CD8-positive, alpha-beta memory T cell (primary cell): ENCODE measurements around the gene KLHL17. TPM values are rescaled to one million over a fixed set of nuclear protein-coding genes. Genes with fewer than 3 reads are reported as not detected.

Experiments
- CTCF ChIA-PET: fragments of 350-600 bp; sonication (Branson Sonifier 250); formaldehyde crosslinking; loops from one replicate; lab custom pipeline; 2021; ENCODE audit warnings: antibody characterized with exemption; lab: Charles Lee
- POLR2A ChIA-PET: fragments of 350-600 bp; sonication (Branson Sonifier 250); formaldehyde crosslinking; loops from one replicate; lab custom pipeline; 2021; ENCODE audit warnings: antibody characterized with exemption; lab: Charles Lee
- DNase-seq, 5 donors: peaks; one replicate each; pipeline versions ENCODE4 v3.0.0 to v3.0.0-alpha.2; 2020 to 2022; ENCODE audit warnings: mixed read lengths in 1 of 5
- H3K27ac ChIP-seq: one replicate; pipeline ENCODE4 v1.7.0; 2013; ENCODE audit warnings: low read depth, mild to moderate bottlenecking, low read length, moderate library complexity
- H3K27me3 ChIP-seq: 2 replicates; pipeline ENCODE4 v1.7.0; 2013; ENCODE audit warnings: low read length, mild to moderate bottlenecking; ENCODE audit not compliant: insufficient read depth, poor library complexity, severe bottlenecking
- H3K36me3 ChIP-seq: 2 replicates; pipeline ENCODE4 v1.7.0; 2013; ENCODE audit warnings: mild to moderate bottlenecking, low read length, moderate library complexity; ENCODE audit not compliant: insufficient read depth
- H3K4me1 ChIP-seq: 2 replicates; pipeline ENCODE4 v1.7.0; 2013; ENCODE audit warnings: mild to moderate bottlenecking, low read length, moderate library complexity; ENCODE audit not compliant: insufficient read depth
- H3K4me3 ChIP-seq: 2 replicates; pipeline ENCODE4 v1.7.0; 2013; ENCODE audit warnings: mild to moderate bottlenecking, low read length
- H3K9me3 ChIP-seq: 2 replicates; pipeline ENCODE4 v1.7.0; 2013; ENCODE audit warnings: mild to moderate bottlenecking, low read length
- H3K27ac Mint-ChIP-seq, 8 donors: one replicate each; pipeline ENCODE4 v1.8.0; 2020 to 2021; ENCODE audit warnings: mixed read lengths in 8 of 8, mild to moderate bottlenecking in 6 of 8, inconsistent platforms in 3 of 8, moderate library complexity in 3 of 8
- H3K27me3 Mint-ChIP-seq, 2 donors: one replicate each; pipeline ENCODE4 v1.8.0; 2020 to 2021; ENCODE audit warnings: mixed read lengths in 2 of 2, mild to moderate bottlenecking in 1 of 2, moderate library complexity in 1 of 2
- H3K36me3 Mint-ChIP-seq, 3 donors: one replicate each; pipeline ENCODE4 v1.8.0; 2020 to 2021; ENCODE audit warnings: mixed read lengths in 3 of 3, inconsistent platforms in 1 of 3, mild to moderate bottlenecking in 1 of 3
- H3K4me1 Mint-ChIP-seq, 3 donors: one replicate each; pipeline ENCODE4 v1.8.0; 2020 to 2021; ENCODE audit warnings: mixed read lengths in 3 of 3, inconsistent platforms in 1 of 3, mild to moderate bottlenecking in 1 of 3
- H3K4me3 Mint-ChIP-seq, 7 donors: one replicate each; pipeline ENCODE4 v1.8.0; 2020 to 2021; ENCODE audit warnings: mixed read lengths in 7 of 7, mild to moderate bottlenecking in 6 of 7, moderate library complexity in 4 of 7, inconsistent platforms in 2 of 7
- H3K9me3 Mint-ChIP-seq, 5 donors: one replicate each; pipeline ENCODE4 v1.8.0; 2020 to 2022; ENCODE audit warnings: mixed read lengths in 5 of 5, mild to moderate bottlenecking in 3 of 5, moderate library complexity in 2 of 5, inconsistent platforms in 1 of 5
- polyA plus RNA-seq: library from polyadenylated mRNA; unstranded; fragments of 300-500 nt; fragmentation: Illumina TruSeq; gene quantifications from one replicate; pipeline ENCODE4 v1.2.3, GENCODE V29; 2021
- total RNA-seq, 2 experiments: library from RNA; stranded (reverse); gene quantifications; one replicate each; pipeline ENCODE4 v1.2.3, GENCODE V29; 2021

KLHL17 gene
- total and polyA plus RNA-seq, 3 experiments from 2014 or later: 1.4 to 28.6 (median 27.6) TPM

DNA sequence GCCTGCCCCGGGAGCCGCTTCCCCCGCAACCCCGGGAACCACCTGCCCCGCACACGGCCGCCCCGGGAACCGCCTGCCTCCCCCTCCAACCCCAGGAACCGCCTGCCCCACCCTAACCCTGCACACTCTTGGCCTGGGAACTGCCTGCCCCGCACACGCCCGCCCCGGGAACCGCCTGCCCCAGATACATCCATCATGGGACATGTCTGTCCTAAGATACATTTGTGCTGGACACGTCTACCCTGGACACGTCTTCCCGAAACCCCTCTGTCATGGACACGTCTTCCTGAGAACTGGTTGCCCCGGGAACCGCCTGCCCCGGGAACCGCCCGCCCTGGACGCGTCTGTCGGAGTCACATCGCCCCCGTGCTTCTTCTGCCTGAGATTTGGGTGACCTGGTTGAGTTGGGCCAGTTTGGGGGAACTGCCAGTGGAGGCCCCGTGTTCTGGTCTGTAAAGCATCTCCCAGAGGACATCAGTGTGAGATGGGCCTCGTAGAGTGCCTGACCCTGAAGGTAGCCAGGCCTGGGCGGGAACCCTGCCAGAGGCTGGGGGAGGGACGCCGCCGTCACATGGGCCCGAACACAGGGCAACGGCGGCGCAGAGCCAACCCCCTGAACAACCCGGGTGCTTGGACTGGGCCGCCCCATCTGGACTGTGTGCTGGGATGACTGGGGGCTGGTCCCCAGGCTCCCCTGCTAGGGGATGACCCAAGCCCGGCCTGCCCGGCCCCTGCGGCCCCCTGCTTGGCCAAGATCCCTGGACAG, 17.9 kb downstream of the KLHL17 start:
- Mint-ChIP-seq H3K27ac (peak overlapping the region in 1 of 8 donors; percentile 22), H3K36me3 (no peaks in the 10 kb centered on the region), H3K4me3 (peak overlapping the region in 2 of 7 donors; percentile 46 to 52), H3K4me1 (peaks cover 0 to 10% (median 6%) of the 10 kb centered on the region in 3 donors), H3K9me3 (no peaks in the 10 kb centered on the region), H3K27me3 (peaks cover 9 to 33% of the 10 kb centered on the region in 2 donors)
- DNase-seq: peak in 1 of 5 donors; percentile 45
- Histone ChIP-seq H3K27me3 (no peaks in the 10 kb centered on the region), H3K27ac (no peak overlapping the region), H3K9me3 (no peaks in the 10 kb centered on the region), H3K4me3 (no peak overlapping the region), H3K36me3 (no peaks in the 10 kb centered on the region), H3K4me1 (peaks cover 4% of the 10 kb centered on the region)
- CTCF ChIA-PET: no interaction called here
- POLR2A ChIA-PET: no interaction called here

DNA sequence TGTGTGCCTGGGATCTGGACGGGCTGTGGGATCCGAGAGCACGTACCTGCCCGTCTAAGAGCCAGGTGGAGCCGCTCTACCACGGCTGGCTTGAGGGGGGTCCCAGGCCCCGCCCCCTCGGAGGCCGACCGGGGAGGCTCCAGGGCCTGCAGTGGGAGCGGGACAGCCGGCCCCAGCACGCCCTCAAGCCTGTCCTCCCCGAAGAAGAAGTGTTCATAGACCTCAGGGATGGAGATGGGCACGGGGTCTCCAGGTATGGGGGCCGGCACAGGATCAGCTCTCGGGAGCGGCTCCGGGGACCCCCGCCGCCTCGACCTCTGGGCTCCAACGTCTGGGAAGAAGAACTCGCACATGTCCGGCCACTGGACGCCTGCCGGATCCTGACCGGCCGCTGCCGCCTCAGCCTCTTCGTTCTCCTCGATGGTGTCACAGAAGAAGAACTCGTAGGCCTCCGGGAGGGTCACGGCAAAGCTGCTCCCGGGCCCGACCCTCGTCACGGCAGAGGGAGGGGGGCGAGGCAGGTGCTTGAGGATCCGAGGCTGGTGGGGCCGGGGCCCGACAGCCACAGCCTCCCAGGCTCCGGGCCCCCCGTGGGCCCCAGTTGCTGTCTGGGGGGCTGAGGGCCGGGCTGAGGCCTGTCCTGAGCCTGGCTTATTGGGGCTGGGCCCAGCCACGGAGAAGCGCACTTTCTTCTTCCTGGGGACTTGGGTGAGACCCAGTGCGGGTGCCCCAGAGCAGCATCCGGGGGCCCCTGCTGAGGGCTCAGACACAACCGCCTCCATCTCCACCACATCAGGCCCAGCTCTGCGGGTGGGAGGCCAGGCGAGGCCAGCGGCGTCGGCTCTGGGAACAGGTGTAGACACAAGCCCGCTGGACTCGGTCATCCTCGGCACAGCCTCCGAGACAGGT, 18.7 kb downstream of the KLHL17 start:
- peaks cover 16 to 37% of the 10 kb centered on the region in 2 donors for H3K27me3 Mint-ChIP-seq
- peak in 1 of 5 donors; percentile 43 for DNase-seq
- Histone ChIP-seq H3K27ac (no peak overlapping the region), H3K4me1 (peaks cover 4% of the 10 kb centered on the region), H3K4me3 (no peak overlapping the region), H3K9me3 (no peaks in the 10 kb centered on the region), H3K27me3 (peaks cover 3% of the 10 kb centered on the region), H3K36me3 (no peaks in the 10 kb centered on the region)
- peaks cover 0 to 10% (median 6%) of the 10 kb centered on the region in 3 donors for H3K4me1 Mint-ChIP-seq
- no peak overlapping the region for H3K4me3 Mint-ChIP-seq
- POLR2A ChIA-PET: no interaction called here
- no peak overlapping the region for H3K27ac Mint-ChIP-seq
- H3K9me3 Mint-ChIP-seq: no peaks in the 10 kb centered on the region
- H3K36me3 Mint-ChIP-seq: no peaks in the 10 kb centered on the region
- CTCF ChIA-PET: no interaction called here

DNA sequence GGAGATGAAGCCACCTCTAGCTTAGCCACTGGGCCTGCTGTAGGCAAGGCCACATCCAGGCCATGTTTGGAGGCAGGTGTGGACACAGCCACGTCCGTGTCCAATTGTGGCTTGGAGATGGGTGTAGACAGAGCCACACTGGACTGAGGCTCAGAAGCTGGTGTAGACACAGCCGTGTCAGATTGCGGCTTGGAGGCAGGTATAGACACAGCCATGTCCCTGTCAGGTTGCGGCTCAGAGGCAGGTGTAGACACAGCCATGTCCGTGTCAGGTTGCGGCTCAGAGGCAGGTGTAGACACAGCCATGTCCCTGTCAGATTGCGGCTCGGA, 19.3 kb downstream of the KLHL17 start:
- CTCF ChIA-PET: interaction anchor here (1.5 to 6.8 kb wide), 2 partner anchors 75 to 85 kb away, joined by 3 to 63 read pairs; no protein-coding TSS in a partner anchor
- Histone ChIP-seq H3K4me1 (peaks cover 4% of the 10 kb centered on the region), H3K4me3 (no peak overlapping the region), H3K27ac (no peak overlapping the region), H3K27me3 (peaks cover 3% of the 10 kb centered on the region), H3K36me3 (no peaks in the 10 kb centered on the region), H3K9me3 (no peaks in the 10 kb centered on the region)
- Mint-ChIP-seq H3K27ac (no peak overlapping the region), H3K4me3 (no peak overlapping the region), H3K4me1 (peaks cover 0 to 10% (median 6%) of the 10 kb centered on the region in 3 donors), H3K9me3 (no peaks in the 10 kb centered on the region), H3K36me3 (no peaks in the 10 kb centered on the region), H3K27me3 (peaks cover 16 to 36% of the 10 kb centered on the region in 2 donors)
- DNase-seq: no peak
- POLR2A ChIA-PET: no interaction called here

DNA sequence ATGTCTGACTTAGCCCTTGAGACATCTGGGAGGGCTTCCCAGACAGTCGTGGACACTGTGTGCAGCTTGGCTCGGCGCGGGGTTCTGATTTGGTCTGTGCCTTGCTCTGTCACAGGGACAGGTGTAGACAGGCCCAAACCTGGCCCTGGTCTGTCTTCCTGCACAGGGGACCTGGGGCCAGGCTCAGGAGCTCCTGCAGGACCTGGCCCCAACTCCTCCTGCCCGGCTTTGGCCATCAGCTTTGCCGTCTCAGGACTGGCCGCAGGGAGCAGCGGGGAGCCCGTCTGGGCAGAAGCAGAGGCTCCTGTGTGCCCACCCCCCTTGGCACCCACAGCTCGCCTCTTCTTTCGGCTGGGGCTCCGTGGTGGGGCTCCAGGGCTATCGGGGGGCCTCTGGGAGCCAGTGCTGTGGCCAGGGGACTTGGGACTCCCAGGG, 19.8 kb downstream of the KLHL17 start:
- peaks cover 3% of the 10 kb centered on the region for H3K27me3 ChIP-seq
- CTCF ChIA-PET: interaction anchor here (1.5 to 6.8 kb wide), 2 partner anchors 76 to 84 kb away, joined by 3 to 63 read pairs; no protein-coding TSS in a partner anchor
- H3K4me3 ChIP-seq: no peak overlapping the region
- no peaks in the 10 kb centered on the region for H3K9me3 ChIP-seq
- Mint-ChIP-seq H3K9me3 (no peaks in the 10 kb centered on the region), H3K4me1 (peaks cover 0 to 10% (median 6%) of the 10 kb centered on the region in 3 donors), H3K27ac (no peak overlapping the region), H3K27me3 (peaks cover 16 to 35% of the 10 kb centered on the region in 2 donors), H3K4me3 (no peak overlapping the region), H3K36me3 (no peaks in the 10 kb centered on the region)
- H3K36me3 ChIP-seq: no peaks in the 10 kb centered on the region
- H3K27ac ChIP-seq: no peak overlapping the region
- POLR2A ChIA-PET: no interaction called here
- H3K4me1 ChIP-seq: peaks cover 4% of the 10 kb centered on the region
- DNase-seq: peak in 1 of 5 donors; percentile 41

DNA sequence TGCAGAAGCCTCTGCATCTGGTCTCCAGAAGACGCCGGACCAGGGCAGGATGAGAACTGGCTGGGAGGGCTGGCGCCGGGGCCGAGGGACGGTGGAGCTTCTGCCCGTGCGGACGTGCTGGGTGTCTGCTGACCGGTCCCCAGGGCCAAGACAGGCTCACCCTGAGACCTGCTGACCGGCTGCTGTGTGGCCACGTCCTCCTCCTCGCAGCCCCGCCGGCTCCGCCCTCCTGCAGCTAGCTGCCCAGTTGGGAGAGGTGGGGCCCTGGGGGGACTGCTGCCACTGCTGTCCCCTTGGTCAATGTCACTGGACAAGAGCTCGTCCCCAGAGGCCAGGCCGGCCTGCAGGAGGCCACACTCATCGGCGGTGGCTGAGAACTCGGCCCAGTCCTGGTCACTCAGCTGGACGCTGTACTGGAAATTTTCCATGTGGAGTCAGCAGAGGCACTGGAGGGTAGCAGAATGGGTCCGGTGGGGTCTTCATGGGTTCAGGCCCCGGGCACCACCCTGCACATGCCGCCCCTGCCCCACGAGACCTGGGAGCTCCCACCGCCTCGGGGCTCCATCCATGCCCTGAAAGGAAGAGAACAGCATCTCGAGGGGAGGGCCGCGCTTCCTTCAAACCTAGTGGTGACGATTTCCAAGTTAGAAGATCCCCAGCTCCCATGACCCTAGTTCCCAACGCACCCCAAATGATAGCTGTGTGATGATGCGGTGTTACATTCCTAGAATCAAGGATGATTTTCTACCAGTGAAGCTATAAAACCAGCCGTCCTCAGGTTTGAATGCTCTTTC, 20.4 kb downstream of the KLHL17 start:
- no peaks in the 10 kb centered on the region for H3K9me3 ChIP-seq
- peaks cover 2% of the 10 kb centered on the region for H3K4me1 ChIP-seq
- ChIA-PET CTCF (interaction anchor here (1.0 to 6.8 kb wide), 4 partner anchors 12 to 112 kb away, joined by 3 to 63 read pairs (median 3); no protein-coding TSS in a partner anchor), POLR2A (no interaction called here)
- no peak overlapping the region for H3K4me3 Mint-ChIP-seq
- peak overlapping the region in 1 of 8 donors; percentile 68 for H3K27ac Mint-ChIP-seq
- peaks cover 0 to 7% (median 2%) of the 10 kb centered on the region in 3 donors for H3K4me1 Mint-ChIP-seq
- peaks cover 3% of the 10 kb centered on the region for H3K27me3 ChIP-seq
- no peaks in the 10 kb centered on the region for H3K36me3 Mint-ChIP-seq
- no peaks in the 10 kb centered on the region for H3K36me3 ChIP-seq
- peaks cover 16 to 36% of the 10 kb centered on the region in 2 donors for H3K27me3 Mint-ChIP-seq
- DNase-seq: peak in 1 of 5 donors; percentile 41
- no peak overlapping the region for H3K27ac ChIP-seq
- H3K9me3 Mint-ChIP-seq: no peaks in the 10 kb centered on the region
- H3K4me3 ChIP-seq: no peak overlapping the region

DNA sequence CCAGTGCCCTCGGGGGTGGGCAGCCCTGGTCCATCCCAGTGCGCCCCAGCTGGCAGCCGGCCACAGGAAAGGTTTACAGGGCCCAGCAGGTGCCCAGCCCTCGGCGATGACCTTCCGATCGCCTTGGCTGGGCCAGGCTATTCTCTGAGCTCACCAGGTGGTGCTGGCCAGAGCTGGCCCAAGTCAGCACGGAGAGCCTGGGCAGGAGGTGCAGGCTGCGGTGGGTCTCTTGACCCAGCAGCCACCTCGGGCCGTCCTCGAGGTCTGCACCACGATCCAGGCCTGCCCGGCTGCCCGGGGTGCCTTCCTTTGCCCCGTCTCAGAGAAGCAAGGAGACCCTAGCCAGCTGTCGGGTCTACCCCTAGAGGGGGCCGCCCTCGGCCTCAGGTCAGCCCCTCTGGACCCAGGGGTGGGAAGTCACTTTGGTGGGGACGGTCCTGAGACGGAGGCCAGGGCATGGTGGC, 21.1 kb downstream of the KLHL17 start:
- Mint-ChIP-seq H3K27me3 (peaks cover 16 to 38% of the 10 kb centered on the region in 2 donors), H3K27ac (peak overlapping the region in 1 of 8 donors; percentile 68), H3K9me3 (no peaks in the 10 kb centered on the region), H3K36me3 (no peaks in the 10 kb centered on the region), H3K4me3 (no peak overlapping the region), H3K4me1 (peaks cover 0 to 3% (median 0%) of the 10 kb centered on the region in 3 donors)
- CTCF ChIA-PET: interaction anchor here (0.9 to 6.8 kb wide), 4 partner anchors 11 to 112 kb away, joined by 3 to 63 read pairs (median 3); no protein-coding TSS in a partner anchor
- POLR2A ChIA-PET: no interaction called here
- H3K27me3 ChIP-seq: peaks cover 3% of the 10 kb centered on the region
- H3K27ac ChIP-seq: no peak overlapping the region
- H3K4me1 ChIP-seq: no peaks in the 10 kb centered on the region
- H3K4me3 ChIP-seq: no peak overlapping the region
- no peaks in the 10 kb centered on the region for H3K9me3 ChIP-seq
- H3K36me3 ChIP-seq: no peaks in the 10 kb centered on the region
- DNase-seq: peak in 1 of 5 donors; percentile 36

DNA sequence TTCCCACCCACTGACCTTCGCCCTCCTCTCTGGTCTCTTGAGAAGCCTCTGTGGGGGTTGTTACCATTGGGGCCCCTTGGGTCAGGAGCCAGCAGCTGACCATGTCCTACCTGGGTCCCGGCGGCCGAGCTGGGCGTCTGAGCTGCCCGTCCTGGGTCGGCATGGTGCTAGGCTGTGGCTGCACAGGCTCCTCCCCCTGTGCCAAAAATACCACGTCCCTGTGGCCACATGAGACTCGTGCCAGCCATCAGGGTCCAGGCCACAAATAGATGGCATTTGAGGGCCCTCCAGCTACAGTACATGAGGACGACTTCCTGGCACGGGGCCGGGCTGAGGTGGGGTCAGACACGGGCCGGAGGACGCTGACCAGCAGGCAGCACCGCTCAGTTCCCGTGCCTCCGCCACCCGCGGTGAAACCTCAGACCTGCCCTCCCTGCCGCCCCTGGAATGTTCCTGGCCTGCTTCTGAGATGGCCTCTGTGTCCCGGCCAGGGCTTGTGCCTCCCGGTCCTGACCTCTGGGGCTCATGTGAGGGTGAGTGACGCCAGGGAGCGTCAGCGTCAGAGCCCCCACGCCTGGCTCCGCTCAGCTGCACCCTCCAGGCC, 21.7 kb downstream of the KLHL17 start, which contains the start of gene PERM1:
Gene PERM1, minus strand, starts transcription at position 139 of the 604 bp plus-strand sequence. CDS start 1,064 bp downstream, outside the sequence.
- no peaks in the 10 kb centered on the region for H3K36me3 Mint-ChIP-seq
- H3K9me3 Mint-ChIP-seq: no peaks in the 10 kb centered on the region
- peaks cover 0 to 3% (median 0%) of the 10 kb centered on the region in 3 donors for H3K4me1 Mint-ChIP-seq
- H3K27me3 Mint-ChIP-seq: peaks cover 16 to 39% of the 10 kb centered on the region in 2 donors
- Histone ChIP-seq H3K27ac (no peak within 1 kb of the TSS), H3K36me3 (no peaks in the 10 kb centered on the region), H3K27me3 (peaks cover 3% of the 10 kb centered on the region), H3K4me1 (no peaks in the 10 kb centered on the region), H3K9me3 (no peaks in the 10 kb centered on the region), H3K4me3 (no peak within 1 kb of the TSS)
- no peak within 1 kb of the TSS for H3K4me3 Mint-ChIP-seq
- H3K27ac Mint-ChIP-seq: peak within 1 kb of the TSS in 1 of 8 donors; percentile 78
- ChIA-PET POLR2A (no interaction called here), CTCF (interaction anchor here (0.9 to 6.8 kb wide), 6 partner anchors 10 to 139 kb away, joined by 3 to 63 read pairs (median 4); no protein-coding TSS in a partner anchor)
- peak in 1 of 5 donors; percentile 38 for DNase-seq
